ENCODE data around the gene DNAJC9. TPM values are rescaled to one million over a fixed set of nuclear protein-coding genes. Genes with fewer than 3 reads are reported as not detected.

The DNAJC9 gene
- total and polyA plus RNA-seq, 8 donors, result 3.5 to 26.4 (median 12.6) TPM

- no peaks in the 10 kb centered on the region for H3K4me1 ChIP-seq
- intact Hi-C loops (cut with DNase I; ENCODE audit: low total_unique reads), result no loop called here
- no peak overlapping the region for H3K27ac ChIP-seq
- WGBS, 5 donors, result 90 to 93% (median 91%) methylated on average over 3 of the region's 3 CpGs
- peaks cover 7 to 55% (median 38%) of the 10 kb centered on the region in 4 donors for H3K36me3 ChIP-seq
- H3K9me3 ChIP-seq, result no peaks in the 10 kb centered on the region
- H3K4me3 ChIP-seq, result no peak overlapping the region
- no peak for DNase-seq
- H3K27me3 ChIP-seq, result no peaks in the 10 kb centered on the region
- TF ChIP-seq, protein P1, sequence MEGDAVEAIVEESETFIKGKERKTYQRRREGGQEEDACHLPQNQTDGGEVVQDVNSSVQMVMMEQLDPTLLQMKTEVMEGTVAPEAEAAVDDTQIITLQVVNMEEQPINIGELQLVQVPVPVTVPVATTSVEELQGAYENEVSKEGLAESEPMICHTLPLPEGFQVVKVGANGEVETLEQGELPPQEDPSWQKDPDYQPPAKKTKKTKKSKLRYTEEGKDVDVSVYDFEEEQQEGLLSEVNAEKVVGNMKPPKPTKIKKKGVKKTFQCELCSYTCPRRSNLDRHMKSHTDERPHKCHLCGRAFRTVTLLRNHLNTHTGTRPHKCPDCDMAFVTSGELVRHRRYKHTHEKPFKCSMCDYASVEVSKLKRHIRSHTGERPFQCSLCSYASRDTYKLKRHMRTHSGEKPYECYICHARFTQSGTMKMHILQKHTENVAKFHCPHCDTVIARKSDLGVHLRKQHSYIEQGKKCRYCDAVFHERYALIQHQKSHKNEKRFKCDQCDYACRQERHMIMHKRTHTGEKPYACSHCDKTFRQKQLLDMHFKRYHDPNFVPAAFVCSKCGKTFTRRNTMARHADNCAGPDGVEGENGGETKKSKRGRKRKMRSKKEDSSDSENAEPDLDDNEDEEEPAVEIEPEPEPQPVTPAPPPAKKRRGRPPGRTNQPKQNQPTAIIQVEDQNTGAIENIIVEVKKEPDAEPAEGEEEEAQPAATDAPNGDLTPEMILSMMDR (IDR thresholded peaks at IDR 0.05), result no peak
Observed at GRCh38 chr10:73228247-73228646, 18.8 kb downstream of the DNAJC9 start.

DNA sequence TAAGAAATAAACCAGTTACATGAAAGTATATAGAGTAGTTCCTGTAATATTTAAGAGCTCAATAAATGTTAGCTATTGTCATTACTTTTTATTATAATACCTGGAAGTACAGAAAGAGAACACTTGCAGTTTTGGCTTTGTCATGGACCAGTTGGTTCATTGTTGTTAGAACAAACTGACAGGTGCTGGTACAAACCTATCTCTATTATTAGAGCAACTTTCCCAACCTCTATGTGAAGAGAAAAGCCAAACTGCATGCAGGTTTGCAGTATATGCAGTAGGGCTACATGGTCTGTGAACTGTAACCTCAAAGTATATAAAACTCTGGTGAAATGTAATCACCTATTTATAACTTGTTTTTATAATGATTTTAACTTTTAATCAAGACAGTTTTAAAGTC lies 20.4 kb downstream of the DNAJC9 start:
- H3K4me3 ChIP-seq, result no peak overlapping the region
- peaks cover 0 to 44% (median 22%) of the 10 kb centered on the region in 4 donors for H3K36me3 ChIP-seq
- TF ChIP-seq EP300 (IDR thresholded peaks at IDR 0.05), result no peak
- TF ChIP-seq, protein P1 (IDR thresholded peaks at IDR 0.05), result no peak
- TF ChIP-seq POLR2AphosphoS5 (IDR thresholded peaks at IDR 0.05), result no peak
- no peak for TF ChIP-seq POLR2A (IDR thresholded peaks at IDR 0.05)
- no peaks in the 10 kb centered on the region for H3K27me3 ChIP-seq
- no peak overlapping the region for H3K27ac ChIP-seq
- intact Hi-C loops (cut with DNase I; ENCODE audit: low total_unique reads), result no loop called here
- H3K9me3 ChIP-seq, result no peaks in the 10 kb centered on the region
- H3K4me1 ChIP-seq, result no peaks in the 10 kb centered on the region
- no peak for DNase-seq

DNA sequence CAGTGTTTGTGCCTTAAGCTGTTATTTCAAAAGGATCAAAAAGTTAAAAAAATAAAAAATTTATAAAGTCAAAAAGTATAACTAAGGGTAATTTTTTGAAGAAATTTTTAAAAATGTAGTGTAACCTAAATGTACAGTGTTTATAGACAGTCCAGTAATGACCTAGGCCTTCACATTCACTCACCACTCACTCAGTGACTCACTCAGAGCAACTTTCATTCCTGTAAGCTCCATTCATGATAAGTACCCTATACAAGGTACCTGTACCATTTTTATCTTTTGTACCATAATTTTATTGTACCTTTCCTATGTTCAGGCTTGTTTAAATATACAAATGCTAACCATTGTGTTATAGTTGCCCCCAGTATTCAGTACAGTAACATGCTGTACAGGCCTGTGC lies 21.5 kb downstream of the DNAJC9 start:
- Histone ChIP-seq H3K4me3 (no peak overlapping the region), H3K36me3 (peaks cover 0 to 35% (median 13%) of the 10 kb centered on the region in 4 donors), H3K4me1 (no peaks in the 10 kb centered on the region), H3K27me3 (no peaks in the 10 kb centered on the region), H3K27ac (no peak overlapping the region), H3K9me3 (no peaks in the 10 kb centered on the region)
- no peak for DNase-seq
- no peak for TF ChIP-seq POLR2A (IDR thresholded peaks at IDR 0.05)
- TF ChIP-seq, protein P1 (IDR thresholded peaks at IDR 0.05), result no peak
- no peak for TF ChIP-seq EP300 (IDR thresholded peaks at IDR 0.05)
- TF ChIP-seq POLR2AphosphoS5 (IDR thresholded peaks at IDR 0.05), result no peak
- intact Hi-C loops (cut with DNase I; ENCODE audit: low total_unique reads), result no loop called here

DNA sequence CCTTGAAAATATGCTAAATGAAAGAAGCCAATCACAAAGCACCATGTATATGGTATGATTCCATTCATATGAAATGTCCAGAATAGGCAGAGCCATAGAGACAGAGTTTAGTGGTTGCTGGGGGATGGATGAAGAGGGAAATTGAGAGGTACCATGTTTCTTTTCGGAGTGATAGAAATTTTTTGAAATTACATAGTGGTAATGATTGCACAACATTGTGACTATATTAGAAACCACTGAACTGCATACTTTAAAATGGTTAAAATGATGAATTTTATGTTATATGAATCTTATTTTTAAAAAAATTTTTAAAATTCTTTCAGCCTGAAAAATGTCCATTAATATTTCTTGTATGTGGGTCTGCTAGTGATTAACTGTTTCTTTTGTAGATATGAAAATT lies 26.1 kb downstream of the DNAJC9 start:
- no peak for DNase-seq
- Histone ChIP-seq H3K27ac (no peak overlapping the region), H3K27me3 (no peaks in the 10 kb centered on the region), H3K4me1 (no peaks in the 10 kb centered on the region), H3K9me3 (no peaks in the 10 kb centered on the region), H3K4me3 (no peak overlapping the region), H3K36me3 (peaks cover 8 to 31% (median 28%) of the 10 kb centered on the region in 4 donors)
- intact Hi-C loops (cut with DNase I; ENCODE audit: low total_unique reads), result no loop called here
- 92 to 98% (median 94%) methylated on average over 1 of the region's 1 CpG for WGBS, 5 donors
- no peak for TF ChIP-seq POLR2A (IDR thresholded peaks at IDR 0.05)
- no peak for TF ChIP-seq EP300 (IDR thresholded peaks at IDR 0.05)
- TF ChIP-seq, protein P1 (IDR thresholded peaks at IDR 0.05), result no peak
- TF ChIP-seq POLR2AphosphoS5 (IDR thresholded peaks at IDR 0.05), result no peak

DNA sequence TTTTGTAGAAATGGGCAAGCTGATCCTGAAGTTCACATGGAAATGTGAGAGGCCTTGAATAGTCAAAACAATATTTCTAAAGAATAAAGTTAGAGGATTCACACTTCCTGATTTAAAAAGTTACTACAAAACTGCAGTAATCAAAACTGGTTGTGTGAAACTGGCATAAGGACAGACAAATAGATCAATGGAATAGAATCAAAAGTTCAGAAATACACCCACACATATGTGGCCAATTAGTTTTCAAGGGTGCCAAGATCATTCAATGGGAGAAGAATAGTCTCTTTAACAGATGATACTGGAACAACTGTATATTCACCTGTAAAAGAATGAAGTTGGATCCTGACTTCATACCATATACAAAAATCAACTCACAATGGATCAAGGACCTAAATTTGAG lies 27.7 kb downstream of the DNAJC9 start:
- no peaks in the 10 kb centered on the region for H3K4me1 ChIP-seq

More for the DNA sequence above, 27.7 kb downstream of the DNAJC9 start:
- TF ChIP-seq EP300 (IDR thresholded peaks at IDR 0.05), result no peak
- TF ChIP-seq, protein P1 (IDR thresholded peaks at IDR 0.05), result no peak
- no peak for TF ChIP-seq POLR2AphosphoS5 (IDR thresholded peaks at IDR 0.05)
- no peak overlapping the region for H3K27ac ChIP-seq
- intact Hi-C loops (cut with DNase I; ENCODE audit: low total_unique reads), result no loop called here
- H3K4me3 ChIP-seq, result no peak overlapping the region
- DNase-seq, result no peak
- H3K36me3 ChIP-seq, result peaks cover 8 to 31% (median 28%) of the 10 kb centered on the region in 4 donors
- H3K9me3 ChIP-seq, result no peaks in the 10 kb centered on the region
- no peaks in the 10 kb centered on the region for H3K27me3 ChIP-seq
